Spleen (tissue), 7 donors: ENCODE results near the gene PLCH1.

Experiments used
- POLR2A ChIP-seq, 3 donors: fragments of 450-650 bp; IDR thresholded peaks; one replicate each; pipeline ENCODE4 v1.5.1; 2017; ENCODE audit warnings: antibody characterized with exemption in 3 of 3, mild to moderate bottlenecking in 1 of 3
- POLR2AphosphoS5 ChIP-seq, 3 donors: sonication (generic); formaldehyde crosslinking; IDR thresholded peaks; one replicate each; pipeline ENCODE4 v1.5.1; 2017; ENCODE audit warnings: antibody characterized with exemption in 3 of 3
- TF ChIP-seq, protein P1 (sequence below), 11 experiments: fragments of 200-600 bp in 7 of 11; fragments of 450-650 bp in 4 of 11; sonication (generic) in 4 of 11; IDR thresholded peaks in 8 of 11; conservative IDR thresholded peaks in 3 of 11; 1 replicate in 7 of 11; 2 replicates in 4 of 11; pipeline versions ENCODE4 v1.4.0 to v1.8.0; 2016 to 2021; ENCODE audit warnings: antibody characterized with exemption in 11 of 11, inconsistent platforms in 4 of 11, mild to moderate bottlenecking in 1 of 11
- donor health status: DM: no; HTN: no; CAD: no; lungs with moderate emphysema.
- donor health status: DM: no; HTN: no; CAD: no.
- donor health status: DM: no; HTN: no; CAD: no.

DNA sequence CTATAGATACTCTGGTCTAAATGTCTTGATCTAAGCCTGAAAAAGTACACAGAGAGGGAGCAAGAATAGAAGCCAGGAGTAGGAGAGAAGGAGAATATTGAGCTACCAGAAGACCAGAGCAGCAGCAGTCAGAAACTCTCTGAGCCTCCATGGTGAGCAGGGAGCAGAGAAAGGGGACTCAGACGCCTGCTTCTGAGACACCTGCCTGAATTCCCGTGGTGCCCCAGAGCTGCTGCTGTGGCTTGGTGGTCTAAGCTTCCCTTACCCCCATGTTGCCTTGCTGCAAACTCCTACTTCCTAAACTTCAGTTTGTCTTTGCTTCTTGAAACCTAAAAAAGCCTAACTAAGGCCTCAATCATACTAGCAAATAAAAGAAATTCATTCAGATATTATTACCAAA, 356.5 kb downstream of the PLCH1 start:
- TF ChIP-seq POLR2A (IDR thresholded peaks at IDR 0.05): no peak
- TF ChIP-seq, protein P1, sequence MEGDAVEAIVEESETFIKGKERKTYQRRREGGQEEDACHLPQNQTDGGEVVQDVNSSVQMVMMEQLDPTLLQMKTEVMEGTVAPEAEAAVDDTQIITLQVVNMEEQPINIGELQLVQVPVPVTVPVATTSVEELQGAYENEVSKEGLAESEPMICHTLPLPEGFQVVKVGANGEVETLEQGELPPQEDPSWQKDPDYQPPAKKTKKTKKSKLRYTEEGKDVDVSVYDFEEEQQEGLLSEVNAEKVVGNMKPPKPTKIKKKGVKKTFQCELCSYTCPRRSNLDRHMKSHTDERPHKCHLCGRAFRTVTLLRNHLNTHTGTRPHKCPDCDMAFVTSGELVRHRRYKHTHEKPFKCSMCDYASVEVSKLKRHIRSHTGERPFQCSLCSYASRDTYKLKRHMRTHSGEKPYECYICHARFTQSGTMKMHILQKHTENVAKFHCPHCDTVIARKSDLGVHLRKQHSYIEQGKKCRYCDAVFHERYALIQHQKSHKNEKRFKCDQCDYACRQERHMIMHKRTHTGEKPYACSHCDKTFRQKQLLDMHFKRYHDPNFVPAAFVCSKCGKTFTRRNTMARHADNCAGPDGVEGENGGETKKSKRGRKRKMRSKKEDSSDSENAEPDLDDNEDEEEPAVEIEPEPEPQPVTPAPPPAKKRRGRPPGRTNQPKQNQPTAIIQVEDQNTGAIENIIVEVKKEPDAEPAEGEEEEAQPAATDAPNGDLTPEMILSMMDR (IDR thresholded peaks at IDR 0.05 in 8 of 11, conservative IDR thresholded peaks at IDR 0.05 in 3 of 11): no peak
- TF ChIP-seq POLR2AphosphoS5 (IDR thresholded peaks at IDR 0.05): no peak
